ENCODE data around the gene ZNF526. TPM values are rescaled to one million over a fixed set of nuclear protein-coding genes. Genes with fewer than 3 reads are reported as not detected.

The ZNF526 gene
- total and polyA plus RNA-seq, 9 of the 15 experiments (the other 6 are each of a cell fraction or from before 2014, with no cell fraction given): 1.3 to 17.9 (median 6.2) TPM

GRCh38 chr19:42246143-42246921 is 26.2 kb downstream of the ZNF526 start (continued):
- TF ChIP-seq ZNF518B (CRISPR knock-in tag; IDR thresholded peaks at IDR 0.05) (no peak), SMARCA5 (IDR thresholded peaks at IDR 0.05) (0 out of 2 replicates have a peak, but pooled peaks have one; percentile 37), BRF2 (IDR thresholded peaks at IDR 0.05; ENCODE audit: borderline replicate concordance, insufficient read depth, insufficient read length) (no peak), ZNF57 (CRISPR knock-in tag; IDR thresholded peaks at IDR 0.05) (no peak), HBP1 (CRISPR knock-in tag; IDR thresholded peaks at IDR 0.05) (no peak), NKRF (IDR thresholded peaks at IDR 0.05; ENCODE audit: borderline replicate concordance) (no peak), DNMT1 (IDR thresholded peaks at IDR 0.05) (no peak), RAD21 (CRISPR knock-in tag; conservative IDR thresholded peaks at IDR 0.05 in 1 of 2, IDR thresholded peaks at IDR 0.05 in 1 of 2) (peak; percentile 54 to 82), FOXM1 (IDR thresholded peaks at IDR 0.05; ENCODE audit: low read depth) (no peak), FOXM1 (CRISPR knock-in tag; IDR thresholded peaks at IDR 0.05; ENCODE audit: low read depth) (no peak), CGGBP1 (CRISPR knock-in tag; IDR thresholded peaks at IDR 0.05) (no peak), STAT5A (IDR thresholded peaks at IDR 0.05; ENCODE audit: borderline replicate concordance, low read length) (no peak), USF1 (CRISPR knock-in tag; IDR thresholded peaks at IDR 0.05) (no peak), FOXJ3 (CRISPR knock-in tag; IDR thresholded peaks at IDR 0.05) (no peak), HNRNPK (IDR thresholded peaks at IDR 0.05; ENCODE audit: low read depth, low read length, poor library complexity, severe bottlenecking) (no peak)

All from K562 (cell line).